ENCODE data around the gene MLH3. TPM values are rescaled to one million over a fixed set of nuclear protein-coding genes. Genes with fewer than 3 reads are reported as not detected.

MLH3 gene
- total RNA-seq (10 to 100 TPM; 13.2 to 14.4 TPM), total RNA-seq (23.0 to 103 (median 51.6) reads per million in 172 experiments)
- 15.0 TPM for polyA plus RNA-seq (2013, experiment 1 of 2)
- 15.2 TPM for polyA plus RNA-seq (2013, experiment 2 of 2)

GRCh38 chr14:75050852-75051555 is at the start of gene MLH3:
Gene MLH3 (minus strand): TSS chr14:75051467. CDS start chr14:75049655, 1,812 bp downstream.
- Mint-ChIP-seq H3K4me1 (ENCODE audit: low read depth) (peaks cover 55% of the 10 kb centered on the region), H3K9me3 (no peaks in the 10 kb centered on the region), H3K27ac (peak within 1 kb of the TSS; percentile 84), H3K36me3 (ENCODE audit: low read depth) (peaks cover 50% of the 10 kb centered on the region), H3K27me3 (no peaks in the 10 kb centered on the region), H3K4me3 (peak within 1 kb of the TSS; percentile 96)
- Histone ChIP-seq H3K9me3 (ENCODE audit: control insufficient read depth in 1 of 2, insufficient read depth in 1 of 2, low read length in 2 of 2) (no peaks in the 10 kb centered on the region), H3K36me3 (ENCODE audit: insufficient read depth, low read length) (no peaks in the 10 kb centered on the region), H3K27me3 (ENCODE audit: control insufficient read depth in 1 of 2, insufficient read depth in 2 of 2, low read length in 2 of 2) (no peaks in the 10 kb centered on the region), H3K4me3 (ENCODE audit: low read length) (peak within 1 kb of the TSS; percentile 70), H3K27ac (ENCODE audit: low read depth in 1 of 2, low read length in 2 of 2) (peak within 1 kb of the TSS in 1 of 2 donors; percentile 66), H3K4me1 (ENCODE audit: insufficient read depth, low read length) (peaks cover 15% of the 10 kb centered on the region)
- CTCF ChIA-PET, result interaction anchor here (1.6 kb wide), 1 partner anchor 13 kb away, joined by 7 read pairs; the partner anchor contains the start of gene ACYP1
- peak; percentile 80 for ATAC-seq (ENCODE audit: poor library complexity)
- no peak for TF ChIP-seq CTCF (IDR thresholded peaks at IDR 0.05)
- intact Hi-C loops (cut with DNase I, micrococcal nuclease), result no loop called here
- DNase-seq, result peak; percentile 64 to 92 (median 76)
- POLR2A ChIA-PET, result interaction anchor here (0.6 to 4.1 kb wide), 6 partner anchors 13 to 283 kb away, joined by 3 to 22 read pairs (median 4); partner anchors contain the start of genes ACYP1 and ZC2HC1C

GRCh38 chr14:75098682-75099081 is 47.4 kb upstream of the MLH3 start:
- peaks cover 6% of the 10 kb centered on the region for H3K4me1 Mint-ChIP-seq (ENCODE audit: low read depth)
- Histone ChIP-seq H3K27ac (ENCODE audit: low read depth in 1 of 2, low read length in 2 of 2) (no peak overlapping the region), H3K36me3 (ENCODE audit: insufficient read depth, low read length) (peaks cover 77% of the 10 kb centered on the region), H3K9me3 (ENCODE audit: control insufficient read depth in 1 of 2, insufficient read depth in 1 of 2, low read length in 2 of 2) (no peaks in the 10 kb centered on the region), H3K4me1 (ENCODE audit: insufficient read depth, low read length) (no peaks in the 10 kb centered on the region), H3K27me3 (ENCODE audit: control insufficient read depth in 1 of 2, insufficient read depth in 2 of 2, low read length in 2 of 2) (no peaks in the 10 kb centered on the region), H3K4me3 (ENCODE audit: low read length) (no peak overlapping the region)
- no peaks in the 10 kb centered on the region for H3K27me3 Mint-ChIP-seq
- no peak overlapping the region for H3K27ac Mint-ChIP-seq
- ChIA-PET CTCF (no interaction called here), POLR2A (no interaction called here)
- TF ChIP-seq CTCF (IDR thresholded peaks at IDR 0.05), result no peak
- H3K4me3 Mint-ChIP-seq, result no peak overlapping the region
- ATAC-seq (ENCODE audit: poor library complexity), result no peak
- no peak for DNase-seq
- intact Hi-C loops (cut with DNase I, micrococcal nuclease), result no loop called here
- H3K36me3 Mint-ChIP-seq (ENCODE audit: low read depth), result peaks cover 91% of the 10 kb centered on the region
- no peaks in the 10 kb centered on the region for H3K9me3 Mint-ChIP-seq

- intact Hi-C loops (cut with DNase I, micrococcal nuclease), result no loop called here
- peaks cover 6% of the 10 kb centered on the region for H3K4me1 Mint-ChIP-seq (ENCODE audit: low read depth)
- no peaks in the 10 kb centered on the region for H3K27me3 Mint-ChIP-seq
- Histone ChIP-seq H3K9me3 (ENCODE audit: control insufficient read depth in 1 of 2, insufficient read depth in 1 of 2, low read length in 2 of 2) (no peaks in the 10 kb centered on the region), H3K4me1 (ENCODE audit: insufficient read depth, low read length) (no peaks in the 10 kb centered on the region), H3K36me3 (ENCODE audit: insufficient read depth, low read length) (peaks cover 75% of the 10 kb centered on the region), H3K27ac (ENCODE audit: low read depth in 1 of 2, low read length in 2 of 2) (no peak overlapping the region), H3K4me3 (ENCODE audit: low read length) (no peak overlapping the region), H3K27me3 (ENCODE audit: control insufficient read depth in 1 of 2, insufficient read depth in 2 of 2, low read length in 2 of 2) (no peaks in the 10 kb centered on the region)
- ATAC-seq (ENCODE audit: poor library complexity) (no peak), DNase-seq (no peak)
- peaks cover 88% of the 10 kb centered on the region for H3K36me3 Mint-ChIP-seq (ENCODE audit: low read depth)
- H3K27ac Mint-ChIP-seq, result no peak overlapping the region
- H3K9me3 Mint-ChIP-seq, result no peaks in the 10 kb centered on the region
- ChIA-PET CTCF (no interaction called here), POLR2A (no interaction called here)
- TF ChIP-seq CTCF (IDR thresholded peaks at IDR 0.05), result no peak
- no peak overlapping the region for H3K4me3 Mint-ChIP-seq
Observed at GRCh38 chr14:75098212-75098611, 46.9 kb upstream of the MLH3 start.

Measured in CD4-positive, alpha-beta T cell (primary cell).